Limb (tissue), 2 donors: ENCODE data around the gene KCNF1.
"Not testable (repeated sequence)": the region's sequence is repeated elsewhere in the genome, so short reads cannot be mapped to it uniquely, and the experiment has no call there.

Source experiments
- DNase-seq, 2 donors: peaks; one replicate each; pipeline ENCODE4 v3.0.0-alpha.2; 2016; ENCODE audit errors: extremely low spot score in 2 of 2

Gene KCNF1

GRCh38 chr2:10939058-10939457 is 27.3 kb downstream of the KCNF1 start:
- no peak for DNase-seq

GRCh38 chr2:10940596-10940995 is 28.9 kb downstream of the KCNF1 start:
- peak in 1 of 2 donors; percentile 59 for DNase-seq

DNA sequence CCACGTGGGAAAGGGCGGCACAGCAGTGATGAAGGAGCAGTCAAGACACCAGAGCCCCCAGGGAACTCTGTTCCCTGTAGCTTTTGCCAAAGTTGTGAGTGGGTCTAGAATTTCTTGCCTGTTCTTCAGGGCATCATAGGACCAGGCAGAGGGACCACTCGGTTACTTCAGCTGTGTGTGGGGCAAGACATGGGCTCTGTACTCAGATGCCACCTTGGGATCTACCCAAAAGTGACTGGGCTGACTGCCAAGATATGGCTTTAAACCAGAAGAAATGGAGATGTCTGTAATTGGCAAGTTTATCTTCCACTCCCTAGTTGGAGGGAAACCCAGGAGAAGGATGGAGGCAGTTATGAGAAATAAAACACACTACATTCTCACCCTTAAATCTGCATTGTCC is 29.6 kb downstream of the KCNF1 start:
- DNase-seq, result no peak

DNA sequence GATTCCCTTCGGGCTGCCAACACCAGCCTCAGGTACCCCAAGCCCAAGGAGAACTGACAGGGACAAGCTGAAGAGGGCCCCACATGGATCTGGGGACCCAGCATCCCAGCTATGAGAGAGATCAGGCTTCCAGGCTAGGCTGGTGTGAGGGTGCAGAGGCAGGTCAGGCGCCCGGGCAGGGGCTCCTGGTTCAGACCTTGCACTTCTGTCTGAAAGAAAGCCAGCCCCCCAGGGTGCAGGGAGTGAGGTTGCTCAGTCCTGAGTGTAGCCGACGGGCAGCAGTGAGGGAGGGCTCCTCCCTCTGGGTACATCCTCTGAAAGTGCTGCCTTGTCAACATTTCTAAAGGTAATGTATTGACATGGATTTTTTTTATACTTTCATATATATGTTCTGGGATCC is 33.1 kb downstream of the KCNF1 start:
- no peak for DNase-seq

- no peak for DNase-seq
These were observed 34.7 kb downstream of the KCNF1 start for GRCh38 chr2:10946394-10946793.

DNA sequence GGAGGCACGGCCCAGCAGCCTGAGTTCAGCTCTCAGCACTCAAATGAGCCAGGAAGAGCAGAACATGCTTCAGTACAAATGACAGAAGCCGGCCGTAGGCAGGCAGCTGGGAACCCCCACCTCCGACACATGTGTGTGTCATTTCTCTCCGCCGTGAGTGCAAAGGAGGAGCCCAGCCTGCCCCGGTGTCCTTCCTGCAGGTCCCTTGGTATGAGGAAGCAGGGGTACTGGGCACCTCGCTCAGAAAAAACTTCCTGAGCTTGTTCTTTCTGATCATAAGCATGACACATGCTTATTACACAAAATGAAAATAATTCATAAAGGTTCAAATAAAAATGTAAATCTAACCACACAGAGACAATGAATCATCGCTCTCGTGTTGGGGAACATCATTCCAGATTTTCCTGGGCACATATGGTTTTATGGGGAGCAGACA is 35.3 kb downstream of the KCNF1 start:
- DNase-seq, result no peak

- DNase-seq, result no peak
These were observed 35.9 kb downstream of the KCNF1 start for GRCh38 chr2:10947446-10948187.

DNA sequence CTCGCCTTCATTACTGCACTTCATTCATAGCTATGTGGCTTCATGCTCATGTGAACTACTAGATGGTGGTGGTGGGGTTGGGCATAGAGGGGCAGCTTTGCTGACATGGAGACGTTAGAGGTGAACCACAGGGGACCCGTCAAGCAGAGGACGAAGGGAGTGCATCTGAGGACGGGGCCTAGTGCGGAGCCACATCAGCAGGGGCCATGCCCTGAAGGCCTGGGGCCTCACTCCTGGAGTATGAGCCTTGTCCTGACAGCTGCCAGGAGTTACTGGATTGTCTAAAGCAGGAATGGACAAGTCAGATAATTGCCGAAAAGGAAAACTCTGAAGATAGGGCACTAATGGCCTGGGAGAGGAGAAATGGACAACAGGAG is 36.4 kb downstream of the KCNF1 start:
- no peak for DNase-seq

DNA sequence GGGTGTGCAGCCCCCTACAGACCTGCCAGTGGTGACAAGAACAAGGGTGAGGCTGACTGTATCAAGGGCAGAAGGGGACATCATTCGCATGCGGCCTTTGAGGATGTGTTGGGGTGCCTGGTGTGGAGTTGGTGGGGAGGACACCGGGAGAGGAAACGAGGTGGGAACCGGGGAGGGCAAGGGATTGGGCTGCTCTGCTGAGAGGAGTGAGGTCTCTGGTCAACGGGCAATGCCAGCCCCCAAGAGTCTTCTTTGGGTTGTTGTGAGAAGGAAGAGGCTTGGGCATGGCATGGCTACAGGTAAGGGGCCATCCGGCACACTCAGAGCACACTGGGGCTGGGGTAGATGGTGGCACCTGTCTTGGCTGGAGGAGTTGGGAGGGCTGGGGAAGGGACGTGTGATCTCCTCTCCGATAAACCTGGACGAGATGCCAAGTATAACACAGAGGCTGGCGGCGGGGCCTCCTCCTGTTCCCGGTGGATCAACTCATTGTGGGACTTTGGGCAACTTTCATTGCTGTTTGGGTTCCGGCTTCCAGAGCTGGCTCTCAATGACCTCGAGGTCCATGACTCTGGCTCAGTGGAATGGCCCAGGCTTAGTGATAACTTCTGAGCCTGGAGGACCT is 37.0 kb downstream of the KCNF1 start:
- DNase-seq, result no peak

DNA sequence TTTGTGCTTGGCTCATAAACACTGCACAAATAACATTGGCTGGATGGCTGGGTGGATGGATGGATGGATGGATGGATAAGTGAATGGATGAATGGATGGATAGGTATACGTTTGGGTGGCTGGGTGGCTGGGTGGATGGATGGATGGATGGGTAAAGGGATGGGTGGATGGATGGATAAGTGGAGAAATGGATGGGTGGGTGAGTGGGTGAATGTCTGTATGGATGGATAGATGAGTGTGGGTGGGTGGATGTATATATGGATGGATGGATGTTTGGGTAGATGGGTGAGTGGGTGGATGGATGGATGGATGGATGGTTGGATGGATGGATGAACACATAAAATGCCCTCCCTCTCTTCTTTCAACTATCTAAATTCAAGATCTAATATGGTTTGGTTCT is 38.1 kb downstream of the KCNF1 start:
- DNase-seq, result no peak

DNA sequence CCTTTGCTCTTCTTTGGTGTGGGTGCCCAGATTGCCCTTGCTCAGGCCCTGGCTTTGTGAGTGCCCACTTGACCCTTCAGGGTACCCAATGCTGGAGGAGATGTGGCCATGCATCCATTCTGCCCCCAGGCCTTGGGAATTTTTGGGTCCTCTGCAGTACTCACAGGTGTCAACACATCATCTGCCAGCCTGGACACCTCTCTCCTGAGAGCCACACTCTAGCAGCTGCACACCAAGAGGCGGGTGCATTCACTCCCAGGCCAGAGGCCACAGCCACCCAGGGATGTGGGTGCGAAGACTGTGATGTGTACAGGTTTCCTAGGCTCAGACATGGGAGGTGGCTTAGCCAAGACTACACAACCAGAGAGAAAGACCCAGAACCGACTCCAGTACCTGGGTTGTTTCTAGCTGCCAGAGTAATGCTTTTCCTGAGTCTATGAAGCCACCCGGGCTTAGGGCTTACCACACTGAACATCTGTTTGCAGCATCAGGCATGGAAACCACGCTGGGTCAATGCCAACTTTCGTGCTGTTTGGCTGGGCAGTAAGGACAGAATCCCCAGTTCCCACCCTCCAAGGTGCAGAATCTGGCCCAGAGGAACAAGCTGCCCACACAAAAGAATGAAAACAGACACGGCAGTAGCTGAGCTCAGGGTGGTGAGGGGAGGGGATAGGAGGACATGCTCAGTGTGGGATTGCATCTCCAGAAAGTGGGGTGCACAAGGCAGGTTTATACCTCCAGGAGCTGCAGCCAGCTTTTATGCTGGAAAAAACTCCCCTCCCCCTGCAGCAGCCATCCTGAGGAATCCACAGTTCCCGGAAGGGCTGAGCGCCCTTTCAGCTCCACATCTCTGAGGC is 40.1 kb downstream of the KCNF1 start:
- peak in 1 of 2 donors; percentile 59 for DNase-seq

- DNase-seq, result peak in 1 of 2 donors; percentile 6
These were observed 42.7 kb downstream of the KCNF1 start for GRCh38 chr2:10954416-10954815.

DNA sequence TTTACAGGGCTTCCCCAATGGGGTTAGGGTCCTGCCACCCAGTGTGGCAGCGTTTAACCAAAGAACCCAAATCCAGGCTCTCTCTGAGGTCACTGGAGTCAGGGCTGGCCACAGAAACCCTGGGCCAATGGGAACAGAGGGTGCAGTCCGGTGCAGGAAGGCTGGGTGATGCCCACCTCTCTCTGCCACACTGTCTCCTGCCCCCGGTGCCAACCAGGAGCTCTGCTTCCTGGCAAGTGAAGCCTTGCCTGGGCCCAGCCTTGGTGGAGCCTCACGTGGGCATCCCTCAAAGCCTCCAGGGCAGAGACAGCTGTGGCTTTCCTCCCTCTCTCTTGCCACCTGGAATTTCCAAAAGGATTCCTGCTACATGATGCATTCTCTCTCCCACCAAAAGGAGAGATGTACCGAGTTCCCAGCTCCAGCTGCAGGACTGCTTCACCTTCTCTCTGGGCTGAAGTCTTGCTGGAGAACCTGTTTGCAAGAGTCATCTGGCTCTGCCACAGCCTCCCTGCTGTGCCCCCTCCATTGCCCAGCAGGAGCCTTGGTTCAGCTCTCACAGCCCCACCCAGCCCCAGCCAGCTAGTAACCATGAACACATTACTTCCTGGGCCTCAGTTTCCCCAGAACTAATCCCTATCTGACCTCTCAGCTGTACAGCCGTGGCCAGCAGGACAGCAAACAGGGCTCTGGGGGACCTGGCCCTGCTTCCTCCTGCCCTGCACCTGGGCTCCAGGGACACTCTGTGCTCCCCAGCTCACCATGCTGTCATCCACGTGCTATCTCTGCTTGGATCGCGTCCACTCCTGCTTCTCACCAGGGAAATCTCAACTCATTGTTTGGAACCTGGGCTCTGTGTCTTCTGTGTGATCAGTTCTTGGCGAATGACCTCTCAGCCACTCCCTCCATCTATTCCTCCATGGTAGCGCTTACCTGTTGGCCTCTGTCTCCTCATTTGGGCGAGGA is 43.4 kb downstream of the KCNF1 start:
- no peak for DNase-seq

DNA sequence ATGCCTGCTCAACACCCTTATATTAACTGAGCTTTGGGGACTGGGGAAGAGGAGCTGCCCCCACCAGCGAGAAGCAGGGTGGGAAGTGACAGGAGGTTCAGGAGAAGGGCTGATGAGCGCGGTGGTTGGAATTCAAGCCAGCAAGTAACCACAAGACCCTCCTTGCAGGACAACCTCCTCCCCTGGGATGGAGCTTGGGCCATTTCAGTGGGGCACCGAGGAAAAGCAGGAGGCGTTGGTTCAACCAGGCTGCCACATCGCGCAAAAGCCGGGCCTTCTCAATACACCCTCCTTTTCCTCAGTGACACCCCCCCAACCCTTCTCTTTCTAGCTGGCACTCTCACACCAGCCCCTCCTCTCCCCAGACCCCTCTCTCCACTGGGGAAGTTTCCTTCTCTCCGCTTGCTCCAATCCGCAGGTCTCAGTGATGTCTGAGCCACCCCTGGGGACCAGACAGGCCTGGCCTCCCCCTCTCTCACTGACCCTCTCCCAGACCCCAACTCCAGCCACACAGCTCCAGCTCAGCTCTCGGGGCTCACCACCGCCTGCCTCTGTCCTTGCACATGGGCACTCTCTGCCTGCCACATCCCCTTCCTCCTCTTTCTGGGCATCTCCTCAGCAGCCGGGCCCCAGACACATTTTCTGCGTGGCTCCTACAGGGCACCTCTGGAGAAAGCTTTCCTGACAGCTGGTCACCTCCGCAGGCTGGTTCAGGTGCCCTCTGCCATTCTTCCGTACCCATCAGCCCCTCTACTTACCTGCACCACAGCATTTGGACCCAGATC is 44.5 kb downstream of the KCNF1 start:
- DNase-seq, result no peak

GRCh38 chr2:10957391-10957790 is 45.7 kb downstream of the KCNF1 start:
- no peak for DNase-seq

GRCh38 chr2:10958452-10958851 is 46.7 kb downstream of the KCNF1 start:
- DNase-seq, result not testable (repeated sequence)

DNA sequence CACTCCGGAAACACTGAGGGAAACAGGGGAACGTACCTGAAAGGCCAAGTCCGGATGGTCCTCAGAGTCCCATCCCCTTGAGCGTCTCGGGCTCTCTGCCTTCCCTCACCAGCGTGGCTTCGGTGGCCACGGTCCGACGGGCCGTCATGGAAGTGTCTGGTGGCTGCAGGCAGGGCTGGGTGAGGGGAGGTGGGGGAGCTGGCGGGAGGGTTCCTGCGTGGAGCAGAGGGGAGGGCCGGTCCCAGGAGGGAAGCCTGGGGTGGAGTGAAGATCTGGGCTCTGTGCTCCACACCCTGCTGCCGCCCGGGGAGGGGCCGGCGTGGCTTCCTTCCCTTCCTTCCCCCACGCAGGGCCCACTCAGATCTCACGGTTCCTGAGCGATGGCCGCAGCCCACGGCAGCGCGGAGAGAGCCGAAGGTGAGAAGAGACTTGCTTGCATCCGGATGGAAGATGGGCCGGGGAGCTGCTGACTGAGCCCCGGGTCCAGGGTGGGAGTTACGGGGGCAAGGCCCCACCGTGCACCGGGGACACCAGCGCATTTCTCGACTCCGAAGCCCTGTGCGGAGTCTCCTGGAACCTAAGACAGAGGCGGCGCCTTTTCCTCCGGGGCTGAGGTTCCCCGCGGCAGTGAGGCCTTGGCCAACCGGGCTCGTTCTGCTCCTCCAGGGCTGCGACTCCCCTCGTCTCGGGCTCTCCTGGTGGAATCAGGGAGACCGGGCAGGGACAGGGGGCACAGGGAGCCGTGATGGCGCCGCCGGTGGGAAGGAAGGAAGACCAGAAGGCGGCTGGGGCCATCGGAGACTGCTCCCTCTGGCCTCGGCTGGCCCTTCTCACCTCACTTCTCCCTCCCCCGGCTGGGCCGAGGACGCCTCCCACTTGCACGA is 49.1 kb downstream of the KCNF1 start:
- no peak for DNase-seq

DNA sequence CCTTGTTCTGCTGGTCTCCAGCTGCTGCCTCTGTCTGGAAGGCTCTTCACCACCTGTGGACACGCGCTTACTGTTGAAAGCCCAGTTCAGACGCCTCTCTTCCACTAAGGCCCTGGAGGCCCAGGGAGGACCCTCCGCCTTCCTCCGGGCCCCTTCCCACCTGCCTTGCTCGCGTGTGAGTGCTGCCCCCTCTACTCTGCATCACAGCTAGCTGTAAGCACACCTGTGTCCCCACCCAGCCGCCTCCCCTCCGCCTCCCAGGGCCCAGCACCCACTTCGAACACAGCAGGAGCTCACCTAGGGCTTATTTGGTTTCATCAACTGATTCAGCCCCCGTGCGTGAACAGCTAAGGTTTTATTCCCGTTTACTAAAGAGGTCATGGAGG is 49.7 kb downstream of the KCNF1 start:
- no peak for DNase-seq

DNA sequence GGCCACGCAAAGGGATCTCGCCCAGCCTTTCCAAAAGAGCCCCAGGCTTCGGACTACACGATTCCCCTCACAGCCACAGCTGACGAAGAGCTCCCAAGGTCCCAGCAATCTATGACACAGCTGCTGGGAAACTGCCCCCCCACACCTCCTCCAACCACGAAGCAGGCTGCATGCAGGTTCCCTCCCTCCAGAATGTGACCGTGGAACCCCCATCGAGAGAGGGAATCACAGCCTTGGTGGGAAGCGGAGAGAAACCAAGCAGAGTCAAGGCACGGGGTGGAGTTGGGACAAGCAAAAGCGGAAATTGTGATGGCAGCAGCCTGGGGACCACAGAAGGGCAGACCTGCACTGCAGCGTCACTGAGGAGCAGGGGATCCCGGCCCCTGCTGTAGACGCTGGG is 50.3 kb downstream of the KCNF1 start:
- DNase-seq, result no peak
